MV-4-11 (cell line): ENCODE measurements around the gene METTL1.
A peak's percentile ranks its signal among the peaks of the same experiment; 100 is the strongest.

Source experiments
- DNase-seq: peaks from one replicate; lab custom pipeline; 2025; lab: John Stamatoyannopoulos, UW

The METTL1 gene

GRCh38 chr12:57754411-57755193, 17.3 kb downstream of the METTL1 start, which contains the start of gene MARCHF9:
MARCHF9 (plus strand) TSS chr12:57755103; CDS start chr12:57755529, 426 bp downstream.
- DNase-seq: no peak

GRCh38 chr12:57753756-57754337, 18.1 kb downstream of the METTL1 start:
- no peak for DNase-seq

- DNase-seq: no peak
Measured at GRCh38 chr12:57752668-57753000, 19.3 kb downstream of the METTL1 start.

GRCh38 chr12:57751788-57752667, 19.9 kb downstream of the METTL1 start, which contains the start of gene CDK4:
CDK4 (minus strand) TSS chr12:57752310; CDS start chr12:57751717, 593 bp downstream.
- DNase-seq: peak; percentile 100

GRCh38 chr12:57751432-57751787, 20.5 kb downstream of the METTL1 start:
- no peak for DNase-seq

- DNase-seq: no peak
Measured at GRCh38 chr12:57750561-57751431, 21.1 kb downstream of the METTL1 start.

- DNase-seq: no peak
Measured at GRCh38 chr12:57749061-57749460, 22.8 kb downstream of the METTL1 start.

GRCh38 chr12:57746025-57746424, 25.9 kb downstream of the METTL1 start:
- no peak for DNase-seq

- DNase-seq: no peak
Measured at GRCh38 chr12:57745485-57745881, 26.4 kb downstream of the METTL1 start.

GRCh38 chr12:57744777-57745484, 27.0 kb downstream of the METTL1 start, which contains the start of gene TSPAN31:
TSPAN31 (plus strand) TSS chr12:57745039; CDS start chr12:57745155, 116 bp downstream.
- DNase-seq: peak; percentile 98

- no peak for DNase-seq
Measured at GRCh38 chr12:57744194-57744776, 27.6 kb downstream of the METTL1 start.

- DNase-seq: no peak
Measured at GRCh38 chr12:57743769-57744168, 28.1 kb downstream of the METTL1 start.

GRCh38 chr12:57741844-57742738, 29.8 kb downstream of the METTL1 start:
- peak; percentile 71 for DNase-seq

- no peak for DNase-seq
Measured at GRCh38 chr12:57741413-57741789, 30.5 kb downstream of the METTL1 start.

GRCh38 chr12:57740656-57741412, 31.1 kb downstream of the METTL1 start:
- DNase-seq: peak; percentile 59

GRCh38 chr12:57739914-57740538, 31.9 kb downstream of the METTL1 start:
- DNase-seq: no peak

- no peak for DNase-seq
Measured at GRCh38 chr12:57739387-57739786, 32.5 kb downstream of the METTL1 start.

- DNase-seq: no peak
Measured at GRCh38 chr12:57738661-57739237, 33.2 kb downstream of the METTL1 start, which contains the start of gene AGAP2. AGAP2 (minus strand) TSS chr12:57738742; CDS start chr12:57738246, 496 bp downstream.
